Testis (tissue), 2 donors: ENCODE results near the gene CARMIL1.

Experiments
- POLR2A ChIP-seq: fragments of 450-650 bp; IDR thresholded peaks from one replicate; pipeline ENCODE4 v1.6.1; 2017; ENCODE audit warnings: antibody characterized with exemption, mild to moderate bottlenecking, moderate library complexity
- TF ChIP-seq, protein P1 (sequence below), 3 experiments: fragments of 450-650 bp in 2 of 3; fragments of 200-600 bp in 1 of 3; sonication (generic) in 1 of 3; IDR thresholded peaks; one replicate each; pipeline ENCODE4 v1.5.1; 2016 to 2019; ENCODE audit warnings: antibody characterized with exemption in 3 of 3, mild to moderate bottlenecking in 2 of 3, moderate library complexity in 1 of 3

DNA sequence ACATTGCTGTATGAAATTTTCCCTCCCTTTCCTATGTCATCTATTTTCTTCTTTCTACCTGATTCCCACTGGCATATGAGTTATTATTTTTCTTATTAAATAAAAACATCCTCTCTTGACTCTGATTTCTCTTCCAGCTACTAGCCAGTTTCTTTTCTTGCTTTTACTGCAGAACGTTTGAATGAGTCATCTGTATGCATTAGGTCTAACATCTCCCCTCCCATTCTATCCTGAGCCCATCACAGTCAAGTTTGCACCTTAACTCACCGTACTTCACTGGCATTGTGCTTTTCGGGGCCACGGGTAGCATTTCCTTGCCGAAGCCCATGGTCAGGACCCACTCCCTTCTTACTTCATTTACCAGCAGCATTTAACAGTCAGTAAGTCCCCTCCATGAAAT lies 65.7 kb downstream of the CARMIL1 start:
- TF ChIP-seq, protein P1, sequence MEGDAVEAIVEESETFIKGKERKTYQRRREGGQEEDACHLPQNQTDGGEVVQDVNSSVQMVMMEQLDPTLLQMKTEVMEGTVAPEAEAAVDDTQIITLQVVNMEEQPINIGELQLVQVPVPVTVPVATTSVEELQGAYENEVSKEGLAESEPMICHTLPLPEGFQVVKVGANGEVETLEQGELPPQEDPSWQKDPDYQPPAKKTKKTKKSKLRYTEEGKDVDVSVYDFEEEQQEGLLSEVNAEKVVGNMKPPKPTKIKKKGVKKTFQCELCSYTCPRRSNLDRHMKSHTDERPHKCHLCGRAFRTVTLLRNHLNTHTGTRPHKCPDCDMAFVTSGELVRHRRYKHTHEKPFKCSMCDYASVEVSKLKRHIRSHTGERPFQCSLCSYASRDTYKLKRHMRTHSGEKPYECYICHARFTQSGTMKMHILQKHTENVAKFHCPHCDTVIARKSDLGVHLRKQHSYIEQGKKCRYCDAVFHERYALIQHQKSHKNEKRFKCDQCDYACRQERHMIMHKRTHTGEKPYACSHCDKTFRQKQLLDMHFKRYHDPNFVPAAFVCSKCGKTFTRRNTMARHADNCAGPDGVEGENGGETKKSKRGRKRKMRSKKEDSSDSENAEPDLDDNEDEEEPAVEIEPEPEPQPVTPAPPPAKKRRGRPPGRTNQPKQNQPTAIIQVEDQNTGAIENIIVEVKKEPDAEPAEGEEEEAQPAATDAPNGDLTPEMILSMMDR (IDR thresholded peaks at IDR 0.05) = no peak
- TF ChIP-seq POLR2A = no peak
